Loucy (cell line): ENCODE results near the gene RHOH.

Source experiments
- H2AFZ ChIP-seq: fragments of 200-600 bp; sonication (generic); 2 replicates; pipeline ENCODE4 v1.6.0; 2016; ENCODE audit warnings: antibody characterized with exemption, mild to moderate bottlenecking, low read length, moderate library complexity
- H3F3A ChIP-seq: fragments of 200-600 bp; 2 replicates; pipeline ENCODE4 v1.6.0; 2016; ENCODE audit warnings: antibody characterized with exemption, low read depth, mild to moderate bottlenecking
- H3K27me3 ChIP-seq: fragments of 200-600 bp; sonication (generic); 2 replicates; pipeline ENCODE4 v1.6.1; 2014; ENCODE audit warnings: low read length, mild to moderate bottlenecking; ENCODE audit not compliant: insufficient read depth, poor library complexity, severe bottlenecking
- H3K36me3 ChIP-seq: fragments of 200-600 bp; sonication (generic); 2 replicates; pipeline ENCODE4 v1.6.1; 2016; ENCODE audit warnings: low read length; ENCODE audit not compliant: insufficient read depth
- H3K4me1 ChIP-seq: fragments of 200-600 bp; sonication (generic); 2 replicates; pipeline ENCODE4 v1.5.1; 2014; ENCODE audit warnings: low read length, mild to moderate bottlenecking; ENCODE audit not compliant: insufficient read depth, poor library complexity, severe bottlenecking
- H3K4me2 ChIP-seq: fragments of 200-600 bp; sonication (generic); 2 replicates; pipeline ENCODE4 v1.6.0; 2014; ENCODE audit warnings: antibody characterized with exemption, low read length, low read depth, mild to moderate bottlenecking; ENCODE audit not compliant: poor library complexity, severe bottlenecking
- H3K4me3 ChIP-seq: fragments of 200-600 bp; sonication (generic); 2 replicates; pipeline ENCODE4 v1.5.1; 2014; ENCODE audit warnings: low read length, mild to moderate bottlenecking, mixed read lengths; ENCODE audit not compliant: poor library complexity, severe bottlenecking
- H3K79me2 ChIP-seq: fragments of 200-600 bp; sonication (generic); 2 replicates; pipeline ENCODE4 v1.6.1; 2014; ENCODE audit warnings: low read length; ENCODE audit not compliant: insufficient read depth
- H3K9ac ChIP-seq: fragments of 200-600 bp; sonication (generic); 2 replicates; pipeline ENCODE4 v1.6.0; 2014; ENCODE audit warnings: mild to moderate bottlenecking, low read depth, low read length, moderate library complexity; ENCODE audit not compliant: poor library complexity, severe bottlenecking
- H3K9me2 ChIP-seq: fragments of 200-600 bp; sonication (generic); replicated peaks from 2 replicates; pipeline ENCODE4 v1.6.1; 2016; ENCODE audit warnings: low read depth, low read length, mixed read lengths
- H3K9me3 ChIP-seq: fragments of 200-600 bp; sonication (generic); 2 replicates; pipeline ENCODE4 v1.6.1; 2014; ENCODE audit warnings: mild to moderate bottlenecking, antibody characterized with exemption, low read length, low read depth; ENCODE audit not compliant: insufficient read depth
- H4K20me1 ChIP-seq: fragments of 200-600 bp; sonication (generic); 2 replicates; pipeline ENCODE4 v1.6.0; 2014; ENCODE audit warnings: antibody characterized with exemption, low read length, mild to moderate bottlenecking; ENCODE audit not compliant: insufficient read depth, poor library complexity, severe bottlenecking
- EZH2phosphoT487 ChIP-seq: fragments of 200-600 bp; IDR thresholded peaks from 2 replicates; pipeline ENCODE4 v1.6.1; 2018; ENCODE audit warnings: antibody characterized with exemption, mild to moderate bottlenecking, moderate library complexity, borderline replicate concordance
- TF ChIP-seq, protein P1 (sequence below): fragments of 200-600 bp; sonication (generic); conservative IDR thresholded peaks from 2 replicates; pipeline ENCODE4 v1.5.1; 2014; ENCODE audit warnings: mild to moderate bottlenecking, antibody characterized with exemption, low read length

Gene RHOH

DNA sequence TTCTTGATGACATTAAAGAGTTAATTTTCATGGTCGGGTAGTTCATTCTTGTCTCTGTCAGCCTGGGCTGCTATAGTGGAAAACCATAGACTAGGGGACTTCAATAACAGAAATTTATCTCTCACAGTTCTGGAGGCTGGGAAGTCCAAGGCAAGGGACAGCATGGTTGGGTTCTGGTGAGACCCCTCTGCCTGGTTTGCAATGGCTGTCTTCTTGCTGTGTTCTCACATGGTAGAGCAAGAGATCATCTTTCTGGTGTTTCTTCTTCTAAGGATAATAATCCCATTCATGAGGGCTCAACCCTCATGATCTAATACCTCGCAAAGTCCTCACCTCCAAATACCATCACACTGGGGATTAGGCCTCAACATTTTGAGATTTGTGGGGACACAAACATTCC lies 50.1 kb downstream of the RHOH start:
- peaks cover 33% of the 10 kb centered on the region for H3K79me2 ChIP-seq
- H3K27me3 ChIP-seq: no peaks in the 10 kb centered on the region
- H3K4me2 ChIP-seq: no peak overlapping the region
- H4K20me1 ChIP-seq: peaks cover 59% of the 10 kb centered on the region
- no peaks in the 10 kb centered on the region for H3K4me1 ChIP-seq
- H3K36me3 ChIP-seq: peaks cover 56% of the 10 kb centered on the region
- TF ChIP-seq EZH2phosphoT487: no peak
- TF ChIP-seq, protein P1, sequence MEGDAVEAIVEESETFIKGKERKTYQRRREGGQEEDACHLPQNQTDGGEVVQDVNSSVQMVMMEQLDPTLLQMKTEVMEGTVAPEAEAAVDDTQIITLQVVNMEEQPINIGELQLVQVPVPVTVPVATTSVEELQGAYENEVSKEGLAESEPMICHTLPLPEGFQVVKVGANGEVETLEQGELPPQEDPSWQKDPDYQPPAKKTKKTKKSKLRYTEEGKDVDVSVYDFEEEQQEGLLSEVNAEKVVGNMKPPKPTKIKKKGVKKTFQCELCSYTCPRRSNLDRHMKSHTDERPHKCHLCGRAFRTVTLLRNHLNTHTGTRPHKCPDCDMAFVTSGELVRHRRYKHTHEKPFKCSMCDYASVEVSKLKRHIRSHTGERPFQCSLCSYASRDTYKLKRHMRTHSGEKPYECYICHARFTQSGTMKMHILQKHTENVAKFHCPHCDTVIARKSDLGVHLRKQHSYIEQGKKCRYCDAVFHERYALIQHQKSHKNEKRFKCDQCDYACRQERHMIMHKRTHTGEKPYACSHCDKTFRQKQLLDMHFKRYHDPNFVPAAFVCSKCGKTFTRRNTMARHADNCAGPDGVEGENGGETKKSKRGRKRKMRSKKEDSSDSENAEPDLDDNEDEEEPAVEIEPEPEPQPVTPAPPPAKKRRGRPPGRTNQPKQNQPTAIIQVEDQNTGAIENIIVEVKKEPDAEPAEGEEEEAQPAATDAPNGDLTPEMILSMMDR: no peak
- peaks cover 26% of the 10 kb centered on the region for H3F3A ChIP-seq
- H3K9ac ChIP-seq: no peak overlapping the region
- no peaks in the 10 kb centered on the region for H3K9me2 ChIP-seq
- no peaks in the 10 kb centered on the region for H3K9me3 ChIP-seq
- H2AFZ ChIP-seq: no peak overlapping the region
- no peak overlapping the region for H3K4me3 ChIP-seq

DNA sequence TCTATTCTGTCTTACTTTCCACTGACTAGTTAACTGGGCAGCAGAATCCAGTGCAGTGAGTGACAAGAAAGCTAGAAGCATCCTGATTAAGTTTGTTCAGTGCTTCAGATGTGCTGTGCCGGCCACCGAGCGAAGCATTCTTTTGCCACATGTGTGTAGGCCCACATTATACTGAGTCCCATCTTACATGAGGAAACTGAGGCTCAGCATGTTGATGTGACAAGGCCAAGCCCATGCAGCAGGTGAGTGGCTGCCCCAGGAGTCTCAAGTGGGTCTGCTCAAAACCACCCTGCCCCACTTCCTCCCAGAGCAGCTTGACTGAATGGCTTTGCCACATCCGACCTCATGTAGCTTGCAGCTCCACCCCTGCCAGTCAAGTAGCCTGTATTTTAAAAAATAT lies 50.5 kb downstream of the RHOH start:
- H3K27me3 ChIP-seq: no peaks in the 10 kb centered on the region
- peaks cover 26% of the 10 kb centered on the region for H3F3A ChIP-seq
- H2AFZ ChIP-seq: no peak overlapping the region
- no peak overlapping the region for H3K9ac ChIP-seq
- no peak overlapping the region for H3K4me2 ChIP-seq
- no peaks in the 10 kb centered on the region for H3K9me2 ChIP-seq
- H4K20me1 ChIP-seq: peaks cover 54% of the 10 kb centered on the region
- no peaks in the 10 kb centered on the region for H3K4me1 ChIP-seq
- H3K36me3 ChIP-seq: peaks cover 51% of the 10 kb centered on the region
- no peaks in the 10 kb centered on the region for H3K9me3 ChIP-seq
- no peak overlapping the region for H3K4me3 ChIP-seq
- no peak for TF ChIP-seq EZH2phosphoT487
- TF ChIP-seq, protein P1: no peak
- peaks cover 29% of the 10 kb centered on the region for H3K79me2 ChIP-seq

DNA sequence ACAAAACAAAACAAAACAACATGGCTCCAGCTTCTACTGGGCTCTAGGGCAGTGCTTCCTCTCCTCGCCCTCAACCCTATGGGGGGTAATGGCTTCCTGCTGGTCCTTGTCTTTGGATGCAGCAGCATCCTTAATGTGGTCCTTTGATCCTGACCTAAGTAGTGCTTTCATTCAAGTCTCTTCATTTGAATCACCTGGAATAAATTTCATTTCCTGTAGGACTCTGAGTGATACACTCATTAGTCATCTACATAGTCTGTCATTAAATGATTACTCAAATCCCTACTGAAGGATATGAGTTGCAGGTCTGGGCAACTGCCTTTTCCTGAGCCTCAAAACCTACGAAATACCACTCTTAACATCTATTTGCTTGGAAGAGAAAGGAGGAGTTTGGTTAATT lies 54.5 kb downstream of the RHOH start:
- Histone ChIP-seq H3K4me2 (no peak overlapping the region), H3K36me3 (peaks cover 11% of the 10 kb centered on the region; the same call in 1 of the 2 replicates), H3K4me1 (peaks cover 12% of the 10 kb centered on the region), H3K4me3 (no peak overlapping the region), H3K27me3 (no peaks in the 10 kb centered on the region), H3K9me2 (no peaks in the 10 kb centered on the region), H2AFZ (no peak overlapping the region), H3K9ac (no peak overlapping the region), H3F3A (peaks cover 9% of the 10 kb centered on the region), H3K79me2 (no peaks in the 10 kb centered on the region), H3K9me3 (no peaks in the 10 kb centered on the region), H4K20me1 (peaks cover 14% of the 10 kb centered on the region)
- TF ChIP-seq, protein P1: no peak
- no peak for TF ChIP-seq EZH2phosphoT487
